Mammary epithelial cell (primary cell): Measurements from ENCODE around the gene MSL3.

ENCODE experiments used
- EZH2 ChIP-seq: IDR thresholded peaks from 2 replicates; pipeline ENCODE4 v1.6.1; 2012; ENCODE audit warnings: low read length, inconsistent platforms, borderline replicate concordance
- TF ChIP-seq, protein P1 (sequence below), 2 donors: IDR thresholded peaks in 1 of 2; conservative IDR thresholded peaks in 1 of 2; 2 replicates each; pipeline ENCODE4 v1.5.1; 2011 to 2012; ENCODE audit warnings: inconsistent platforms in 2 of 2, low read length in 2 of 2, mild to moderate bottlenecking in 2 of 2, control low read depth in 1 of 2, low read depth in 1 of 2; ENCODE audit not compliant: insufficient read depth in 1 of 2; ENCODE audit errors: extremely low read depth in 1 of 2

GRCh38 chrX:11745881-11746280 is 12.2 kb upstream of the MSL3 start:
- TF ChIP-seq EZH2: no peak
- TF ChIP-seq, protein P1, sequence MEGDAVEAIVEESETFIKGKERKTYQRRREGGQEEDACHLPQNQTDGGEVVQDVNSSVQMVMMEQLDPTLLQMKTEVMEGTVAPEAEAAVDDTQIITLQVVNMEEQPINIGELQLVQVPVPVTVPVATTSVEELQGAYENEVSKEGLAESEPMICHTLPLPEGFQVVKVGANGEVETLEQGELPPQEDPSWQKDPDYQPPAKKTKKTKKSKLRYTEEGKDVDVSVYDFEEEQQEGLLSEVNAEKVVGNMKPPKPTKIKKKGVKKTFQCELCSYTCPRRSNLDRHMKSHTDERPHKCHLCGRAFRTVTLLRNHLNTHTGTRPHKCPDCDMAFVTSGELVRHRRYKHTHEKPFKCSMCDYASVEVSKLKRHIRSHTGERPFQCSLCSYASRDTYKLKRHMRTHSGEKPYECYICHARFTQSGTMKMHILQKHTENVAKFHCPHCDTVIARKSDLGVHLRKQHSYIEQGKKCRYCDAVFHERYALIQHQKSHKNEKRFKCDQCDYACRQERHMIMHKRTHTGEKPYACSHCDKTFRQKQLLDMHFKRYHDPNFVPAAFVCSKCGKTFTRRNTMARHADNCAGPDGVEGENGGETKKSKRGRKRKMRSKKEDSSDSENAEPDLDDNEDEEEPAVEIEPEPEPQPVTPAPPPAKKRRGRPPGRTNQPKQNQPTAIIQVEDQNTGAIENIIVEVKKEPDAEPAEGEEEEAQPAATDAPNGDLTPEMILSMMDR (conservative IDR thresholded peaks at IDR 0.05 in 1 of 2, IDR thresholded peaks at IDR 0.05 in 1 of 2; ENCODE audit: extremely low read depth in 1 of 2, insufficient read depth in 1 of 2, low read depth in 1 of 2, low read length in 2 of 2): no peak
